ENCODE data around the gene OR14A2.
"Not testable (repeated sequence)": the region's sequence is repeated elsewhere in the genome, so short reads cannot be mapped to it uniquely, and the experiment has no call there.

The OR14A2 gene

GRCh38 chr1:247746391-247746935 lies 1.5 kb downstream of the OR14A2 start:
- no peak overlapping the region for H3K27ac ChIP-seq (replicated peaks)
- H3K4me3 ChIP-seq (replicated peaks; ENCODE audit: insufficient read depth, low read length), result no peak overlapping the region
- no peaks in the 10 kb centered on the region for H3K27me3 ChIP-seq (ENCODE audit: insufficient read depth, poor library complexity, severe bottlenecking)
- DNase-seq (ENCODE audit: low read depth in 1 of 2, low spot score in 1 of 2), result no peak
- TF ChIP-seq, protein P1, sequence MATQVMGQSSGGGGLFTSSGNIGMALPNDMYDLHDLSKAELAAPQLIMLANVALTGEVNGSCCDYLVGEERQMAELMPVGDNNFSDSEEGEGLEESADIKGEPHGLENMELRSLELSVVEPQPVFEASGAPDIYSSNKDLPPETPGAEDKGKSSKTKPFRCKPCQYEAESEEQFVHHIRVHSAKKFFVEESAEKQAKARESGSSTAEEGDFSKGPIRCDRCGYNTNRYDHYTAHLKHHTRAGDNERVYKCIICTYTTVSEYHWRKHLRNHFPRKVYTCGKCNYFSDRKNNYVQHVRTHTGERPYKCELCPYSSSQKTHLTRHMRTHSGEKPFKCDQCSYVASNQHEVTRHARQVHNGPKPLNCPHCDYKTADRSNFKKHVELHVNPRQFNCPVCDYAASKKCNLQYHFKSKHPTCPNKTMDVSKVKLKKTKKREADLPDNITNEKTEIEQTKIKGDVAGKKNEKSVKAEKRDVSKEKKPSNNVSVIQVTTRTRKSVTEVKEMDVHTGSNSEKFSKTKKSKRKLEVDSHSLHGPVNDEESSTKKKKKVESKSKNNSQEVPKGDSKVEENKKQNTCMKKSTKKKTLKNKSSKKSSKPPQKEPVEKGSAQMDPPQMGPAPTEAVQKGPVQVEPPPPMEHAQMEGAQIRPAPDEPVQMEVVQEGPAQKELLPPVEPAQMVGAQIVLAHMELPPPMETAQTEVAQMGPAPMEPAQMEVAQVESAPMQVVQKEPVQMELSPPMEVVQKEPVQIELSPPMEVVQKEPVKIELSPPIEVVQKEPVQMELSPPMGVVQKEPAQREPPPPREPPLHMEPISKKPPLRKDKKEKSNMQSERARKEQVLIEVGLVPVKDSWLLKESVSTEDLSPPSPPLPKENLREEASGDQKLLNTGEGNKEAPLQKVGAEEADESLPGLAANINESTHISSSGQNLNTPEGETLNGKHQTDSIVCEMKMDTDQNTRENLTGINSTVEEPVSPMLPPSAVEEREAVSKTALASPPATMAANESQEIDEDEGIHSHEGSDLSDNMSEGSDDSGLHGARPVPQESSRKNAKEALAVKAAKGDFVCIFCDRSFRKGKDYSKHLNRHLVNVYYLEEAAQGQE (IDR thresholded peaks at IDR 0.05; ENCODE audit: insufficient replicate concordance, low read depth), result no peak

- H3K27ac ChIP-seq (replicated peaks); H3K27me3 ChIP-seq (ENCODE audit: insufficient read depth, poor library complexity, severe bottlenecking); H3K4me3 ChIP-seq (replicated peaks; ENCODE audit: insufficient read depth, low read length); DNase-seq (ENCODE audit: low read depth in 1 of 2, low spot score in 1 of 2): not testable (repeated sequence)
Measured at GRCh38 chr1:247742215-247742760, 5.7 kb downstream of the OR14A2 start.

- H3K4me3 ChIP-seq (replicated peaks; ENCODE audit: insufficient read depth, low read length), result no peak overlapping the region
- no peak for DNase-seq (ENCODE audit: low read depth in 1 of 2, low spot score in 1 of 2)
- TF ChIP-seq SPI1 (IDR thresholded peaks at IDR 0.05; ENCODE audit: borderline replicate concordance, low read depth), result no peak
- no peak for TF ChIP-seq CTCF (IDR thresholded peaks at IDR 0.05; ENCODE audit: insufficient read depth, low read length)
- no peak for TF ChIP-seq POLR2AphosphoS5 (IDR thresholded peaks at IDR 0.05; ENCODE audit: low read depth)
- TF ChIP-seq, protein P1 (IDR thresholded peaks at IDR 0.05; ENCODE audit: insufficient replicate concordance, low read depth), result no peak
- TF ChIP-seq GABPA (IDR thresholded peaks at IDR 0.05; ENCODE audit: low read depth), result no peak
- H3K27me3 ChIP-seq (ENCODE audit: insufficient read depth, poor library complexity, severe bottlenecking), result no peaks in the 10 kb centered on the region
- no peak overlapping the region for H3K27ac ChIP-seq (replicated peaks)
Measured at GRCh38 chr1:247741756-247742155, 6.2 kb downstream of the OR14A2 start.

GRCh38 chr1:247740721-247741120 lies 7.2 kb downstream of the OR14A2 start:
- Histone ChIP-seq H3K27me3 (ENCODE audit: insufficient read depth, poor library complexity, severe bottlenecking) (no peaks in the 10 kb centered on the region), H3K4me3 (replicated peaks; ENCODE audit: insufficient read depth, low read length) (no peak overlapping the region), H3K27ac (replicated peaks) (no peak overlapping the region)
- TF ChIP-seq SPI1 (IDR thresholded peaks at IDR 0.05; ENCODE audit: borderline replicate concordance, low read depth) (no peak), POLR2AphosphoS5 (IDR thresholded peaks at IDR 0.05; ENCODE audit: low read depth) (no peak), GABPA (IDR thresholded peaks at IDR 0.05; ENCODE audit: low read depth) (no peak), CTCF (IDR thresholded peaks at IDR 0.05; ENCODE audit: insufficient read depth, low read length) (no peak)
- TF ChIP-seq, protein P1 (IDR thresholded peaks at IDR 0.05; ENCODE audit: insufficient replicate concordance, low read depth), result no peak
- DNase-seq (ENCODE audit: low read depth in 1 of 2, low spot score in 1 of 2), result no peak

Measured in HL-60 (cell line).